DOHH2 (cell line): Measurements from ENCODE around the gene TBC1D10A.

Experiments
- EZH2phosphoT487 ChIP-seq: fragments of 200-600 bp; sonication (generic); IDR thresholded peaks from 2 replicates; pipeline ENCODE4 v1.6.1; 2017; ENCODE audit warnings: borderline replicate concordance, mild to moderate bottlenecking, antibody characterized with exemption, low read length, moderate library complexity, mixed read lengths
- TF ChIP-seq, protein P1 (sequence below): fragments of 200-600 bp; sonication (generic); IDR thresholded peaks from one replicate; pipeline ENCODE4 v1.5.1; 2014; ENCODE audit warnings: antibody characterized with exemption, mild to moderate bottlenecking, low read depth, low read length; ENCODE audit not compliant: poor library complexity, severe bottlenecking

DNA sequence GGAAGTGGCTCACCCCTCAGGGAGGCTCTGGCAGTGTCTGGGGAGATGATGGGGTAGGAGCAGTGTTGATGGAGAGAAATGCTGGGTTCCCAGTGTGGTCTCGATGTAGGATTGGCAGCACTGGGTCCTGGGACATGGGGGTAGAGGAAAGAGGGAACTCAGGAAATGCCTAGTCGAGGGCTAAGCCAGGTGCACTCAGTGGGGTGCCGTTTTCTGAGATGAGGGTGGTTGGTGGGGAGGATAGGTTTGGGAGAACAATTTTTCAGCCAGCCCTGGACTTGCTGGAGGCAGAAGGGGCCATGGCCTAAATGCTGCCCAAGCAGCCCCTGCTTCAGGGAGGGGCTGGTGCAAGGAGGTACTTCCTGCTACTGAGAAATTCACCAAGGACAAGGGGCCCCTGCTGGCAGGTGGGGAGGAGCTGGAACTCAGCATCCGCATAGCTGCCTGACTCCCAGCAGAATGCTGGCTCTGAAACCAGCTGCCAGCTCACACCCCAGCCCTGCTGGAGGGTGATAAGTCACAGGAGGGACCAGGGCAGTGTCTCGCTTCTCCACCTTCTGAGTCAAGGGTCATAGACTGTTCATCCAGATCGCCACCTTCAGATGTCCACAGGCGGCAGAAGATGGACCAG lies 36.0 kb upstream of the TBC1D10A start:
- TF ChIP-seq, protein P1, sequence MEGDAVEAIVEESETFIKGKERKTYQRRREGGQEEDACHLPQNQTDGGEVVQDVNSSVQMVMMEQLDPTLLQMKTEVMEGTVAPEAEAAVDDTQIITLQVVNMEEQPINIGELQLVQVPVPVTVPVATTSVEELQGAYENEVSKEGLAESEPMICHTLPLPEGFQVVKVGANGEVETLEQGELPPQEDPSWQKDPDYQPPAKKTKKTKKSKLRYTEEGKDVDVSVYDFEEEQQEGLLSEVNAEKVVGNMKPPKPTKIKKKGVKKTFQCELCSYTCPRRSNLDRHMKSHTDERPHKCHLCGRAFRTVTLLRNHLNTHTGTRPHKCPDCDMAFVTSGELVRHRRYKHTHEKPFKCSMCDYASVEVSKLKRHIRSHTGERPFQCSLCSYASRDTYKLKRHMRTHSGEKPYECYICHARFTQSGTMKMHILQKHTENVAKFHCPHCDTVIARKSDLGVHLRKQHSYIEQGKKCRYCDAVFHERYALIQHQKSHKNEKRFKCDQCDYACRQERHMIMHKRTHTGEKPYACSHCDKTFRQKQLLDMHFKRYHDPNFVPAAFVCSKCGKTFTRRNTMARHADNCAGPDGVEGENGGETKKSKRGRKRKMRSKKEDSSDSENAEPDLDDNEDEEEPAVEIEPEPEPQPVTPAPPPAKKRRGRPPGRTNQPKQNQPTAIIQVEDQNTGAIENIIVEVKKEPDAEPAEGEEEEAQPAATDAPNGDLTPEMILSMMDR: no peak
- no peak for TF ChIP-seq EZH2phosphoT487
